Activated B cell treated with CpG ODN at 0.5 μM for 24 hours (primary cell): ENCODE data around the gene RBM38. TPM values are rescaled to one million over a fixed set of nuclear protein-coding genes. Genes with fewer than 3 reads are reported as not detected.

ENCODE experiments used
- ATAC-seq: fragments of 200-7000 bp; cut with Tn5 transposase; one replicate; pipeline ENCODE4 v1.10.0; 2021; ENCODE audit warnings: low read depth, mild to moderate bottlenecking, moderate library complexity
- CTCF ChIA-PET: fragments of 350-600 bp; sonication (Branson Sonifier 250); formaldehyde crosslinking; loops from one replicate; lab custom pipeline; 2021; ENCODE audit warnings: antibody characterized with exemption; lab: Charles Lee
- POLR2A ChIA-PET: fragments of 350-600 bp; sonication (Branson Sonifier 250); formaldehyde crosslinking; loops from one replicate; lab custom pipeline; 2021; ENCODE audit warnings: antibody characterized with exemption; lab: Charles Lee
- DNase-seq: peaks from one replicate; pipeline ENCODE4 v3.0.0; 2022
- H3K27ac Mint-ChIP-seq: one replicate; pipeline ENCODE4 v1.8.0; 2020; ENCODE audit warnings: mixed read lengths
- H3K27me3 Mint-ChIP-seq: one replicate; pipeline ENCODE4 v1.8.0; 2021; ENCODE audit warnings: mixed read lengths
- H3K36me3 Mint-ChIP-seq: one replicate; pipeline ENCODE4 v1.8.0; 2021; ENCODE audit warnings: low read depth, mixed read lengths
- H3K4me1 Mint-ChIP-seq: one replicate; pipeline ENCODE4 v1.8.0; 2021; ENCODE audit warnings: mixed read lengths
- H3K4me3 Mint-ChIP-seq: one replicate; pipeline ENCODE4 v1.8.0; 2020; ENCODE audit warnings: mild to moderate bottlenecking, mixed read lengths
- H3K9me3 Mint-ChIP-seq: one replicate; pipeline ENCODE4 v1.8.0; 2020; ENCODE audit warnings: mixed read lengths
- CTCF ChIP-seq: fragments of 200-600 bp; IDR thresholded peaks from one replicate; pipeline ENCODE4 v1.8.0; 2022; ENCODE audit warnings: antibody characterized with exemption, mild to moderate bottlenecking
- intact Hi-C: fragments of 100-400 bp; cut with micrococcal nuclease; formaldehyde crosslinking; loops from one replicate; pipeline ENCODE4 v1.15.1; 2024
- total RNA-seq: library from RNA; stranded (reverse); gene quantifications from 2 replicates; pipeline ENCODE4 v1.2.3, GENCODE V29; 2022

The RBM38 gene
- total RNA-seq, 1 donor from 2014 or later: 69.6 TPM

DNA sequence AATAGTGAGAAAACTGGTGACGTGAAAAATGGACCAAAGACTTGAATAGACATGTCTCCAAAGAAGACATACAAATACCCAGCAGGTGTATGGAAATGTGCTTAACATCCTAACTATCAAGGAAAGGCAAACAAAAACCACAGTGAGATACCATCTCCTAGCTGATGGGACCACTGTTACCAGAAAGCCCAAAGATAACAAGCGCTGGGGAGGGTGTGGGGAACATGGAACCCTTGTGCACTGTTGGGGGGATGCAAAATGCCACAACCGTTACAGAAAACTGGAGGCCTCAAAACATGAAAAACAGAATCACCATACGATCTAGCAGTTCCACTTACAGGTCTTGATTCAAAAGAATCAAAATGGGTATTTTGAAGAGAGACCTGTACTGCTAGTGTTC, 19.8 kb upstream of the RBM38 start:
- Mint-ChIP-seq H3K27ac (no peak overlapping the region), H3K27me3 (no peaks in the 10 kb centered on the region), H3K4me3 (no peak overlapping the region), H3K9me3 (no peaks in the 10 kb centered on the region), H3K4me1 (no peaks in the 10 kb centered on the region), H3K36me3 (peaks cover 98% of the 10 kb centered on the region)
- no peak for ATAC-seq
- CTCF ChIA-PET: no interaction called here
- POLR2A ChIA-PET: no interaction called here
- intact Hi-C loops: no loop called here
- TF ChIP-seq CTCF: no peak
- DNase-seq: no peak

DNA sequence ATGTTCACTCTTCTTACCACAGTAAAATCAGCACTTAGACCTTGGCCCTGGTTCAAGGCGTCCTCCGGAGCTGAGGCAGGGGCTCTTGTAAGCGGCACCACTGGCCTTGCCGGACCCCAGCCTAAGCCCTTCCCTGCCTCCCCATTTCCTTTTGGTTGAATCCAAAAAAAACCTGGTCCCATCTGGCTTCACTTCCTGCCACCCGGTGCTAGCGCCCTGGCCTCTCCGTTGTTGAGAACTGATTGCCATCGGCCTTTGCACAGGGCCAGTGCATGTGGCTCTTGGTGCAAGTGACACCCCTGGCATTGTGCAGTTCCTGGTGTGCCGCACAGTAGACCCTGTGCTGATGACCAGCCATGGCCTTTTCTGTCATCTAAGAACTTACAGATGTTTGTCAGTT, 19.0 kb upstream of the RBM38 start:
- intact Hi-C loops: no loop called here
- ATAC-seq: no peak
- Mint-ChIP-seq H3K27ac (no peak overlapping the region), H3K4me3 (no peak overlapping the region), H3K27me3 (no peaks in the 10 kb centered on the region), H3K4me1 (no peaks in the 10 kb centered on the region), H3K36me3 (peaks cover 98% of the 10 kb centered on the region), H3K9me3 (no peaks in the 10 kb centered on the region)
- DNase-seq: no peak
- no peak for TF ChIP-seq CTCF
- ChIA-PET CTCF (no interaction called here), POLR2A (no interaction called here)

DNA sequence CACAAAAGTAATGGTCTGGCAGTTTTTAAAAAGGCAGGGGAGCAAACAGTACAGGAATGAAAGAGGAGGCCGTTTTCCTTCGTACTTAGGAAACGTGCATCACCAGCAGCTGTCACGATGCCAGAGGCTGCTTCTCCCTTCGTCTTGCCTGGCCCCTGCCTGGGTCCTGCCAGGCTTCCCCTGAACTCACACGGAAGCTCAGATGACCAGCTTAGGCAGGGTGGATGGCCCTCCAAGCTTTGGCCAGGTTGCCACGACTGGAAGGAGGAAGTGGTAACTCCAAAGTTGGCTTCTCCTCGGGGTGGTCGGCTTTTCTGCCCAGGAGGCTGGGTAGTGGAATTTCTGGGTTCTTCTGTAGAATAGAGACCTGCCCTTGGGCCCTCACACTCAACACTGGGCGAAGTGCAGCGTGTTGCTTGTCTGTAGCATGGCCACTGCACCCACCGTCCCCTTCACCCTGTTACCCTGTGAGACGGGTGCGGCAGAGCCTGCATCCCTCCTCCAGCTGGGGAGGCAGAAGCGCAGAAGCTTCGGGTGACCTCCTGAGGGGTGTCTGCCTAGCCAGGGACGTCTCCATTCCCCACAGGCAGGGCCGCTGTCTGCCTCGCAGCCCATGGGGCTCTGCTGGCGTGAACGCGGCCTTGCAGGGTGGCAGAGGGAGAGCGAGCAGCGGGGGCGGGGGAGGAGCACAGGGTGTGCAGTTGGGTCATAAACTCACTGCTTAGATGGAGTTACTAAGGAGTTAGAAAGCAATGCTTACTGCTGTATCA, 18.4 kb upstream of the RBM38 start:
- ATAC-seq: no peak
- POLR2A ChIA-PET: interaction anchor here (0.6 kb wide), 1 partner anchor 1016 kb away, joined by 3 read pairs; no protein-coding TSS in a partner anchor
- no peaks in the 10 kb centered on the region for H3K27me3 Mint-ChIP-seq
- H3K27ac Mint-ChIP-seq: no peak overlapping the region
- CTCF ChIA-PET: no interaction called here
- intact Hi-C loops: no loop called here
- TF ChIP-seq CTCF: no peak
- no peaks in the 10 kb centered on the region for H3K4me1 Mint-ChIP-seq
- no peak for DNase-seq
- no peak overlapping the region for H3K4me3 Mint-ChIP-seq
- H3K9me3 Mint-ChIP-seq: no peaks in the 10 kb centered on the region
- H3K36me3 Mint-ChIP-seq: peaks cover 98% of the 10 kb centered on the region

DNA sequence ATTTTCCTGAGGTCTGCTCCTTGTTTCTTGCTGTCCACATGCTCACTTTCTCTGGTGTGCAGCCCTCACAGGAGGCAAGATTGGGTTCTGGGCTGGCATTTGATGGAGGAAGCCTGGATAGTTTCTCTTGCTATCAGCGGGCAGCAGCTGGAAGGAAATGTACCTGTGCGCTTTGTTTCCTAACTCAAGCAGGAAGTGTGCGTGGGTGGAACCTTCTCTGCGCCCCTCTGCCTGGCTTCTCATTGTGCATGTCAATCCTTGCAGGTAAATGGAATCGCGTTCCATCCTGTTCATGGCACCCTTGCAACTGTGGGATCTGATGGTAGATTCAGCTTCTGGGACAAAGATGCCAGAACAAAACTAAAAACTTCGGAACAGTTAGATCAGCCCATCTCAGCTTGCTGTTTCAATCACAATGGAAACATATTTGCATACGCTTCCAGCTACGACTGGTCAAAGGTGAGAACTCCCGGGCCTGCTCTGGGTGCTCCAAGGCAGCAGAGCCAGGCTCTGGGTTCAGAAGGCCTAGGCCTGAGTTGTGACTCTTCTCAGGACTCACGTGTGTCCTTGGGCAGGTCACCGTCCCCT, 16.8 kb upstream of the RBM38 start:
- ChIA-PET POLR2A (no interaction called here), CTCF (no interaction called here)
- ATAC-seq (no peak), DNase-seq (no peak)
- H3K36me3 Mint-ChIP-seq: peaks cover 99% of the 10 kb centered on the region
- H3K27ac Mint-ChIP-seq: no peak overlapping the region
- no peak overlapping the region for H3K4me3 Mint-ChIP-seq
- no peaks in the 10 kb centered on the region for H3K4me1 Mint-ChIP-seq
- no peaks in the 10 kb centered on the region for H3K27me3 Mint-ChIP-seq
- H3K9me3 Mint-ChIP-seq: no peaks in the 10 kb centered on the region
- intact Hi-C loops: no loop called here
- no peak for TF ChIP-seq CTCF

- TF ChIP-seq CTCF: no peak
- DNase-seq (no peak), ATAC-seq (no peak)
- Mint-ChIP-seq H3K9me3 (no peaks in the 10 kb centered on the region), H3K4me3 (no peak overlapping the region), H3K27me3 (no peaks in the 10 kb centered on the region), H3K27ac (no peak overlapping the region), H3K4me1 (no peaks in the 10 kb centered on the region), H3K36me3 (peaks cover 99% of the 10 kb centered on the region)
- ChIA-PET POLR2A (interaction anchor here (0.6 to 0.7 kb wide), 2 partner anchors 23 to 116 kb away, joined by 4 to 5 read pairs; no protein-coding TSS in a partner anchor), CTCF (no interaction called here)
- intact Hi-C loops: no loop called here
Measured at GRCh38 chr20:57374931-57375651, 16.1 kb upstream of the RBM38 start.
